Activated T-cell treated with anti-CD3 and anti-CD28 coated beads, Interleukin-2, amount 50 U/mL, for 72 hours (primary cell): ENCODE data around the gene CTNNA2. TPM values are rescaled to one million over a fixed set of nuclear protein-coding genes. Genes with fewer than 3 reads are reported as not detected.

Experiments
- ATAC-seq, 2 donors: fragments of 150-1000 bp; cut with Tn5 transposase; replicated peaks in 1 of 2; 2 replicates each; pipeline ENCODE4 v1.10.0; 2021; ENCODE audit warnings: moderate library complexity in 2 of 2, mild to moderate bottlenecking in 1 of 2
- DNase-seq, 2 donors: peaks; one replicate each; pipeline ENCODE4 v3.0.0; 2021 to 2022; ENCODE audit warnings: mixed read lengths in 1 of 2
- H3K27ac Mint-ChIP-seq: one replicate; pipeline ENCODE4 v1.8.0; 2022; ENCODE audit warnings: mild to moderate bottlenecking, moderate library complexity, mixed read lengths
- H3K27me3 Mint-ChIP-seq: one replicate; pipeline ENCODE4 v1.8.0; 2022; ENCODE audit warnings: low read depth, mixed read lengths
- H3K36me3 Mint-ChIP-seq, 2 donors: one replicate each; pipeline ENCODE4 v1.8.0; 2022; ENCODE audit warnings: mixed read lengths in 2 of 2, mild to moderate bottlenecking in 1 of 2; ENCODE audit not compliant: insufficient read depth in 2 of 2
- H3K4me1 Mint-ChIP-seq: one replicate; pipeline ENCODE4 v1.8.0; 2022; ENCODE audit warnings: low read depth, mixed read lengths
- H3K4me3 Mint-ChIP-seq, 2 donors: one replicate each; pipeline ENCODE4 v1.8.0; 2022; ENCODE audit warnings: mild to moderate bottlenecking in 2 of 2, mixed read lengths in 2 of 2, moderate library complexity in 2 of 2
- H3K9me3 Mint-ChIP-seq, 2 donors: one replicate each; pipeline ENCODE4 v1.8.0; 2022; ENCODE audit warnings: mixed read lengths in 2 of 2
- total RNA-seq, 2 donors: library from RNA; stranded (reverse); gene quantifications; one replicate each; pipeline ENCODE4 v1.2.3, GENCODE V29; 2022

CTNNA2 gene
- total RNA-seq, 2 donors from 2014 or later = not detected

DNA sequence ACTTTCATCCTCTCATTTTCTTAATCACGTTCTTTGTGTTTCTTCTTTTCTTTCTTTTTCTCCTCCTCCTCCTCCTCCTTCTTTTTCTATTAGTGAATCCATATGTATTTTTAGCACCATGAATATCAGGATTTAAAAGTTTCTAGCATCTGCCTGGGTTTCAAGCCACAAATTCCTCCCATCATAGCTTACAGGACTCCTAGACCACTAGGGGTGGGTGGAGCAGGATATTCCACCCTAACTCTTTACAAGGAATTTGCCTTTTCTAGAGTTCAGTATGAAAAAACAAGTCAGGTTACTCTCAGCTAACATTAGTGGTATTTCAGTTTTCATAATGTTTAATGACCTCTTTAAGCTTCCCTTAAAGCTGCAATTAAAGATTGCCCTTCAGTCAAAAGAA is 810.8 kb downstream of the CTNNA2 start:
- Mint-ChIP-seq H3K27ac (no peak overlapping the region), H3K4me3 (no peak overlapping the region), H3K9me3 (peaks cover 1 to 2% of the 10 kb centered on the region in 2 donors), H3K27me3 (no peaks in the 10 kb centered on the region), H3K36me3 (no peaks in the 10 kb centered on the region), H3K4me1 (no peaks in the 10 kb centered on the region)
- no peak for ATAC-seq
- no peak for DNase-seq

DNA sequence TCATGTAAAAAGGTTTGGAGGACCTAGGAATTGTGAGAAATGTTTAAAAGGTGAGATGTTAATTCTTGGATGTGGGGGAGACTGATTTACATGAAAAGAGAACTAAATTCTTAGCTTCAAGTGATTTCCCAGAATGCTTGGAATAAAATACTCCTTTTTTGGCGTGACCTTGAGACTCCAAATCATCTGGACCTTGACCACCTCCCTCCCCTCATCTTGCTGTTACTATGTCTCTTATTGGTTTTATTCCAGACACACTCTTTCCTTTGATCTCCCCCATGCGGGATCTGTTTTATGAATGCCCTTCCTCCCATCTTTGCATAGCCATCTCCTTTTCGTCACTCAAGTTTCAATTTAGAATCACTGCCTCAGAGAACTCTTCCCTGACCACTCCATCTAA is 811.7 kb downstream of the CTNNA2 start:
- no peak overlapping the region for H3K27ac Mint-ChIP-seq
- no peaks in the 10 kb centered on the region for H3K4me1 Mint-ChIP-seq
- no peak overlapping the region for H3K4me3 Mint-ChIP-seq
- no peaks in the 10 kb centered on the region for H3K27me3 Mint-ChIP-seq
- H3K9me3 Mint-ChIP-seq = peaks cover 2 to 4% of the 10 kb centered on the region in 2 donors
- no peak for ATAC-seq
- no peaks in the 10 kb centered on the region for H3K36me3 Mint-ChIP-seq
- no peak for DNase-seq

DNA sequence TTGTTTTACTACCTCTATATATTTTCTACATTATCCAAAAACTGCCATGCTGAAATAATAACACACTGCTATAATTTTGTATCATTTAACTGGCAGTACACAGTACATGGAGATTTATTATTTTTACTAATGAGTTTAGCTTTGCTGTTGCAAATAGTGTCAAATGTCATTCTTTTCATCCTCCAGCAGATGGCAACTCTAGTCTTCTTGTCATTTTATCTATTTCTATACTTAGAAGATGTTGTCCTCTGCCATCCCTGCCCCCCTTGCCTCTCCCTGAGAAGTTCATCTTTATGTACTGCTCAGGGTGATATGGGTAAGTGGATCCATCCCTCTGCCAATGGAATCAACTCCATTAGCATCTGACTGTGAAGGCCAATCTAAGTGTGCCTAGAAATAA is 813.4 kb downstream of the CTNNA2 start:
- no peaks in the 10 kb centered on the region for H3K27me3 Mint-ChIP-seq
- no peak overlapping the region for H3K27ac Mint-ChIP-seq
- H3K4me1 Mint-ChIP-seq = no peaks in the 10 kb centered on the region
- ATAC-seq = no peak
- H3K9me3 Mint-ChIP-seq = peaks cover 3% of the 10 kb centered on the region in 2 donors
- H3K36me3 Mint-ChIP-seq = no peaks in the 10 kb centered on the region
- no peak for DNase-seq
- H3K4me3 Mint-ChIP-seq = no peak overlapping the region

DNA sequence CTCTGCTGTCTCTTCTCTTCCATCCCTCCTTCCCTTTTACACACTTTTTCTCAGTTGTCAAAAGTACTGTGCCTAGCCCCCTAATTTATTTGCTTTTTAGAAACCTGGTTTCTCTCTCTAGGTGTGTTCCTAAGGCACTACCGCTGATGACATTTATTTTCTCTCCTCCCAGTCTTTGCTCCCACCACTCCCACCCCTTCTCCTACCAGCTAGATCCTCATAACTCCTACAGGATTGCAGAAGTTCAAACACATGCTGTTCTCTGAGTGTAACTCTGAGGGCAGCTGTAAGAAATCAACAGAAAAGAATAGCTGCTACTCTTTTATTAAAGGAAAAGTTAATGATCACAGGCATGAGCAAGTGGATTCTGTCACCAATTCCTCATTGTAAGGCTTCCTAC is 814.0 kb downstream of the CTNNA2 start:
- Mint-ChIP-seq H3K4me3 (no peak overlapping the region), H3K36me3 (no peaks in the 10 kb centered on the region), H3K4me1 (no peaks in the 10 kb centered on the region), H3K27ac (no peak overlapping the region), H3K9me3 (peaks cover 3 to 5% of the 10 kb centered on the region in 2 donors), H3K27me3 (no peaks in the 10 kb centered on the region)
- no peak for ATAC-seq
- DNase-seq = no peak

DNA sequence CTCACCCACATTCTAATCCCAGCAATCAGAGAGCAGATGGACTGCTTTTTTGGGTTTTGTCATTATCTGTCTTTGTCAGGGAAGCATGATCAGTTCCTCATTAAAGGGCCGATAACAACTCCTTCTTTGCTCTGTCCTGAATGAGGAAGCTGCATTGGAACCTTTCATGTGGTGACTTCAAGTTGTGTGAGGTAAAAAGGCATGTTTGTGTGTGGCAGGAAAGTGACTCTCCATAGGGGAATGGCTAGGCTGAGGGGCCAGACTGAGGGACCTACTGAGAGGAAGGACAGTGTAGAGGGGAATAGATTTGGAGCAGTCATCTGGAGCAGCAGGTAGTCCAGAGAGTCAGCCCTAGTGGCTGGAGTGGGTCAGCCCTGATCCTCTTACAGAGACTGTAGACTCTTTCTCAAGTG is 815.3 kb downstream of the CTNNA2 start:
- Mint-ChIP-seq H3K9me3 (peaks cover 3 to 11% of the 10 kb centered on the region in 2 donors), H3K36me3 (no peaks in the 10 kb centered on the region), H3K4me3 (no peak overlapping the region), H3K27me3 (no peaks in the 10 kb centered on the region), H3K27ac (no peak overlapping the region), H3K4me1 (no peaks in the 10 kb centered on the region)
- DNase-seq = no peak
- ATAC-seq = no peak

DNA sequence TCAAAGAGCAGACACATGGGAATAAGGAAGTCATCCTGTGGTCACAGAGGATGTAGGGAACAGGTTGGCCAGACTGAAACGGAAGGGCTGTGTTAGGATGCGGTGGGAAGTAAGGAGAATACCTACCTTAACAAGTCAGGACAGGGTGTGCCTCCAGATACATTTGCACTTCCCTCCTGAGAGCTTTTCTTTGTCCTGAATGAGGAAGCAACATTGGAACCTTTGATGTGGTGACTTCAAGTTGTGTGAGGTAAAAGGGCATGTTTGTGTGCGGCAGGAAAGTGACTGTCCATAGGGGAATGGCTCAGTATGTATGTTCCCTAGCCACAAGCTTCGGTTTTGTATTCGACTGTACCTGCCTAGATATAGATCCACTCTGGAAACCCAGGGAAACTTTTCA is 816.6 kb downstream of the CTNNA2 start:
- no peaks in the 10 kb centered on the region for H3K36me3 Mint-ChIP-seq
- H3K9me3 Mint-ChIP-seq = peaks cover 3 to 15% of the 10 kb centered on the region in 2 donors
- H3K4me1 Mint-ChIP-seq = no peaks in the 10 kb centered on the region
- no peak overlapping the region for H3K27ac Mint-ChIP-seq
- H3K4me3 Mint-ChIP-seq = no peak overlapping the region
- H3K27me3 Mint-ChIP-seq = no peaks in the 10 kb centered on the region
- ATAC-seq = no peak
- no peak for DNase-seq

DNA sequence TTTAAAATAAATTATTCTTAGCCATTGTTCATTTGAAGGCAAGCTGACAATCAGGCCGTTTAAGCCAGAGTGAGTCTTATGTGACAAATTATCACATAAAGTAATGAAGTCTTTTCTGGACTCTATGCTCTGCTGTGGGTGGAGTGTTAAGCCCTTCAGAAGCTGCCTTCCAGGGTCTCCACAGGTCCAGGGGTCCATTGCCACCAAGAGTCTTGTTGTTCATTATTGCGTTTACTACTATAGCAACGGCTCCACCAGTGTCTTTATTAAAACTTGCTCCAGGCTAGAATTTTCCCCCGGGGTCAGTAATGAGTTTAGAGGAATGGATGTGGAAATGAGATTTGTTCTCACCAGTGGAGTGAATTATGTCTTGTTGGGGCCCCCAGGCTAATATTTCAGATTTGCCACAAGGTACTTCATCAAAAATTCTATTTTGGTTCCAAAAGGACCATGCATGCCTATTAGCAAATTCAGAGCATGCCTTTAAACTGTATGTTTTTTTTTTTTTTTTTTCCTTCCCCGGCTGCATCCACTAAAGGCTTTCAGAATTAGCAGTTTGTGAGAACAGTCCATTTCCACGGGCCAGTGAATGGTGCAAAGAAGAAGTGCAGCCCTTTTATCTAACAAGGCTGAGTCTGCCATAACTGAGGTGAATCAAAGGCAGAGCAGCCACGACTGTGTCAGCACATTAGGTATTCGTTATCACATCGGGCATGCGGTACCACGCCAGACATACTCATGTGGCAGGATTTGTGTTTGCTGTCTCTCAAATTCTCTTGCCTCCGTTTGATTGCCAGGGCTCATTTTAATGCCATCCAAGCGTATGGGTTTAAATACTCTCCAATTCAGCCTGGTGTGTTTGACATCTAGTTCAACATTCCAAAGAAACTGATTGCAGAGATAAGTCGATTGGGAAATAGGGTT is 817.9 kb downstream of the CTNNA2 start:
- H3K36me3 Mint-ChIP-seq = no peaks in the 10 kb centered on the region
- no peak overlapping the region for H3K4me3 Mint-ChIP-seq
- ATAC-seq = no peak
- H3K27me3 Mint-ChIP-seq = no peaks in the 10 kb centered on the region
- H3K4me1 Mint-ChIP-seq = no peaks in the 10 kb centered on the region
- H3K27ac Mint-ChIP-seq = no peak overlapping the region
- H3K9me3 Mint-ChIP-seq = peaks cover 3 to 17% of the 10 kb centered on the region in 2 donors
- DNase-seq = no peak

DNA sequence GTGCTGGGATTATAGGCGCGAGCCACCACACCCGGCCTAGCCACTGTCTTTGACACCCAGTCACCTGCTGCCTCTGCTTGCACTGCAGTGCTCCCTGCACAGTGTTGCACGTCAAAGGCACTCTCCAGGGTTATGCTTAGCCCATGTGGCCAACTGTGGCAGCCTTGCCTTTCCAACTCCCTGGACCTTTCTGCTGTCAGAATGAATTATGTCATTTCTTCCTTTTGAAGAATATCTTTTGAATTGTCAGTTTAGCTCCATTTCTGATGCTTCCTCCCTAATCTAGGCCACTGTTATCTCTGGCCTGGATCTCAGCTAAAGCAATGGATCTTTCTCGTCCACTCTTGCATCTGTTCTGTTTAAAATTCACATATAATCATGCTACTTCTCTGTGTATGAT is 821.0 kb downstream of the CTNNA2 start:
- DNase-seq (no peak), ATAC-seq (no peak)
- Mint-ChIP-seq H3K27ac (no peak overlapping the region), H3K4me3 (no peak overlapping the region), H3K27me3 (no peaks in the 10 kb centered on the region), H3K9me3 (peaks cover 3 to 14% of the 10 kb centered on the region in 2 donors), H3K36me3 (no peaks in the 10 kb centered on the region), H3K4me1 (no peaks in the 10 kb centered on the region)

DNA sequence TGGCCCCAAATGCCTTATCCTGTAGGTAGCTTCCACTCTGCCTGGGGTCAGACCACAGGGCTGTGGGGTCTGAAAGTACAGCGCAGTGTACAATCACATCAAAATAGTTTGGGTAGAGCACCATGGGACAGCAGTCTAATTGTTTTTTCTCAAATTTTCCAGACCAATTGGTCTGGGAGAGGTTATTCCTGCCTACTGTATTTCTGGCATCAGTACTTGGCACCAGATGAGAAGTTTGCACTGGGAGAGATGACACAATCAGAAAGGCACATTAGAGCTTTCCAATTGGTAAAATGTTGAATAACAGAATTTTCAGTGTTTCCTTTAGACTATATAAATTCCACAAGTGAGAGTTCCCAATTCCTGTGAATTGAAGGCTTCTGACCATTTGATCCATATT is 822.6 kb downstream of the CTNNA2 start:
- ATAC-seq = no peak
- no peaks in the 10 kb centered on the region for H3K27me3 Mint-ChIP-seq
- H3K27ac Mint-ChIP-seq = no peak overlapping the region
- H3K4me1 Mint-ChIP-seq = no peaks in the 10 kb centered on the region
- peaks cover 0 to 14% of the 10 kb centered on the region in 2 donors for H3K9me3 Mint-ChIP-seq
- H3K36me3 Mint-ChIP-seq = no peaks in the 10 kb centered on the region
- DNase-seq = no peak
- no peak overlapping the region for H3K4me3 Mint-ChIP-seq

DNA sequence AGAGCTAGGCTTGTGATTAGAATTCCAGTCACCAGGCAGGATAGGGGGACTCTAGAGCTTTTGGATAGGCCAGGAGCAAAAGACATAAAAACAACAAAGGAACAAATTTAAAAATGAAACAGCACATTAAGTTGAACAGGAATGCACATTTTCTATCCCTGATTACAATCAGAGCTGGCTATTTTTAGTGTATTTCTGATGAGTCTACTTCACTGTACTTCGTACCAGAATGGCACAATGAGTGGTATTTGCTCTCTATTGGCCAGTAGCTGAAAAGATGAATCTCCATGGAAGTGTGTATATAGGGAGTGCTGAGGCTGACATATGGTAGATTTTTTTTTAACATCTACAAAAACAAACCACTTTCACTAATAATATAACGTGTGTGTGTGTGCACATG is 825.9 kb downstream of the CTNNA2 start:
- Mint-ChIP-seq H3K9me3 (peaks cover 3 to 4% of the 10 kb centered on the region in 2 donors), H3K27ac (no peak overlapping the region), H3K27me3 (no peaks in the 10 kb centered on the region), H3K36me3 (no peaks in the 10 kb centered on the region), H3K4me3 (no peak overlapping the region), H3K4me1 (no peaks in the 10 kb centered on the region)
- ATAC-seq = no peak
- DNase-seq = no peak

DNA sequence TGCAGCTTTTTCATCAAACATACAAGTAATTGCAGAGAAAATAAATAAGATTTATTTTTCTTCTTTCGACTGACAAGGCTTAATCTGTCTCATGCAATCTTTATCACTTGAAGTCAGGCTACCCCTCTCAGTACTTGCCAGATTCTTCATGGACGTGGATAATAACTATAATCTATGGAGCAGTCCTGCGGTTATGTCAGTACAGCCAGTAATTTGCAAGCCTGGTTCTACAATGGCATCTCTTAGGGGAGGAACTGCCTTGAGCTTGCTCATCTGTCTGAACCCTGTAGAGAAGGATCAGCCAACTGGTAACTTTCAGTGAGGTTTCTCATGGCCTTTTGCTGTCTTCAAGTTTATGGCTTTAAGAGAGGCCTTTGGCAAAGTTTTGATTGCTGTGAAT is 827.2 kb downstream of the CTNNA2 start:
- Mint-ChIP-seq H3K4me1 (no peaks in the 10 kb centered on the region), H3K27me3 (no peaks in the 10 kb centered on the region), H3K4me3 (no peak overlapping the region), H3K9me3 (peaks cover 4 to 12% of the 10 kb centered on the region in 2 donors), H3K27ac (no peak overlapping the region), H3K36me3 (no peaks in the 10 kb centered on the region)
- ATAC-seq = no peak
- DNase-seq = no peak

DNA sequence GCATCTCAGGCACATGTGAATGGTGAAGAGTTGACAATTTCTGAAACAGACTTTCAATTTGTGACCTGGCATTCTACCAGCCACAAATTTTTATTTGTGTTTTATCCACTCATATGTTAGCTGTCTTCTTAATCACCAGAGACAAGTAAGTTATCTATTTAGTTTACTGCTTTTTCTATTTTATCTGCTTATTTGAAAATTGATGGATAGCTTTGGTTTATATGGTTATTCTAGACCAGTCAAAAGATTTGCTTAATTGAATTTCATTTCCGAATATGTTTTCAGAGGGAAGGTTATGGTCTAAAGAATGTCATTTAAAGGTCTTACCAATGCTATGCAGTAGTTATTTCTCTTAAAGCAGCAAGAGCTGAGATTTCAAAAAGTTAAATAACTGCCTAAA is 835.2 kb downstream of the CTNNA2 start:
- DNase-seq (no peak), ATAC-seq (no peak)
- H3K4me1 Mint-ChIP-seq = no peaks in the 10 kb centered on the region
- H3K36me3 Mint-ChIP-seq = peaks cover 0 to 2% of the 10 kb centered on the region in 2 donors
- H3K4me3 Mint-ChIP-seq = no peak overlapping the region
- no peak overlapping the region for H3K27ac Mint-ChIP-seq
- H3K27me3 Mint-ChIP-seq = no peaks in the 10 kb centered on the region
- peaks cover 7 to 12% of the 10 kb centered on the region in 2 donors for H3K9me3 Mint-ChIP-seq

DNA sequence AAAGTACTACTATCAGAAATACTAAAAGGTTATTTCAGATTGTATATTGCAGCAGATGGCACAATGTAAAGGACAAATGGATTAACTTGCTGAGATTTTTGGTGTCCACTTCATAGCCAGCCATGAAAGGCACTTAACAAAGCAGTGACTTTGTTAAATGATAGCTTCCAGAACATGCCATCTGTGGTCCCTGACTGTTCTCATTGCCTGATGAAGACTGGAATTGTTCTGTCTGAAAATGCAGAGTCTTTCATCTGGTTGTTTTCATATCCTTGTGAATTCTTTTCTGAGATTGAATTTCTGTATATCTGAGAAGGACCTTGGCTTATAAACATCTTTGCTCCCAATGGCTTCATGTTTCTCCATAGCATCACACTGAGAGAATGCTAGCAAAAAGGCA is 836.1 kb downstream of the CTNNA2 start:
- no peak overlapping the region for H3K4me3 Mint-ChIP-seq

DNA sequence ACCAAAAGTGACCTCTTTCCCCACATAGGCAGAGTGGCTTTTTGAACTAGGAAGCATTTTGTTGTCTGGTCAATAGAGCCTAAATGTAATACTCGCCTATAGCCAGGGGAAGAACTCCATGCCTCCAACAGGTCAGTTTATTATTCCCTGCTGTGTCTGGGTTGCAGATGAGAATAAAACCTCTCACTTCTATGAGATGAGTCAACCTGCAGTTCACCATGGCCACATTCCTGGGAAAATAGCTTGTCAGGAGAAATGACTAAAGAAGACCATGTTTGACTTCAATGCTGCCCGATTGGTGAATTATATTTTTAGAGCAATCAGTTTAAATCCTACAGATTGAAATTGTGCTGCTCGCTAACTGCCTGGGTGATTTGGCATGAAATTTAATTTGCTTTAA is 838.4 kb downstream of the CTNNA2 start:
- H3K4me3 Mint-ChIP-seq = no peak overlapping the region
- no peak overlapping the region for H3K27ac Mint-ChIP-seq
- H3K27me3 Mint-ChIP-seq = no peaks in the 10 kb centered on the region
- no peaks in the 10 kb centered on the region for H3K4me1 Mint-ChIP-seq
- peaks cover 2 to 5% of the 10 kb centered on the region in 2 donors for H3K9me3 Mint-ChIP-seq
- peaks cover 0 to 2% of the 10 kb centered on the region in 2 donors for H3K36me3 Mint-ChIP-seq
- DNase-seq (no peak), ATAC-seq (no peak)

More for the DNA sequence above, 836.1 kb downstream of the CTNNA2 start:
- peaks cover 0 to 2% of the 10 kb centered on the region in 2 donors for H3K36me3 Mint-ChIP-seq
- no peak overlapping the region for H3K27ac Mint-ChIP-seq
- peaks cover 8 to 12% of the 10 kb centered on the region in 2 donors for H3K9me3 Mint-ChIP-seq
- no peak for DNase-seq
- no peaks in the 10 kb centered on the region for H3K27me3 Mint-ChIP-seq
- ATAC-seq = no peak
- H3K4me1 Mint-ChIP-seq = no peaks in the 10 kb centered on the region
